Endometrial microvascular endothelial cells (primary cell): ENCODE results near the gene FSCN2. TPM values are rescaled to one million over a fixed set of nuclear protein-coding genes. Genes with fewer than 3 reads are reported as not detected.

Experiments used
- in situ Hi-C: cut with HindIII; loops from 2 replicates; pipeline ENCODE4 v1.10.0; 2017; ENCODE audit warnings: low sequenced_read_pairs, low pct_unique_long_range_greater_than_20kb; ENCODE audit errors: inconsistent ontology term
- total RNA-seq: library from RNA; depleted of rRNA; stranded (reverse); fragments of >200 nt; gene quantifications from one replicate; pipeline ENCODE4 v1.2.3, GENCODE V29; 2015; ENCODE audit errors: inconsistent ontology term

Gene FSCN2
- total RNA-seq, 1 donor from 2014 or later: not detected

- in situ Hi-C loops: no loop called here
These were observed 21.6 kb downstream of the FSCN2 start for GRCh38 chr17:81549826-81550225.

GRCh38 chr17:81550285-81550684 is 22.1 kb downstream of the FSCN2 start:
- in situ Hi-C loops: no loop called here

GRCh38 chr17:81550830-81551457 is 22.8 kb downstream of the FSCN2 start:
- in situ Hi-C loops: no loop called here

GRCh38 chr17:81551458-81552243 is 23.5 kb downstream of the FSCN2 start:
- in situ Hi-C loops: no loop called here

- in situ Hi-C loops: no loop called here
These were observed 24.3 kb downstream of the FSCN2 start, which contains the start of gene FAAP100 for GRCh38 chr17:81552244-81553017. TSS of gene FAAP100 (minus strand) at chr17:81552353. CDS start at chr17:81552330, 23 bp downstream.

- in situ Hi-C loops: no loop called here
These were observed 24.9 kb downstream of the FSCN2 start for GRCh38 chr17:81553018-81553615.

- in situ Hi-C loops: no loop called here
These were observed 25.5 kb downstream of the FSCN2 start for GRCh38 chr17:81553616-81554181.

GRCh38 chr17:81556175-81556691 is 28.1 kb downstream of the FSCN2 start:
- in situ Hi-C loops: no loop called here

- in situ Hi-C loops: no loop called here
These were observed 28.7 kb downstream of the FSCN2 start for GRCh38 chr17:81556863-81557262.

- in situ Hi-C loops: no loop called here
These were observed 29.3 kb downstream of the FSCN2 start for GRCh38 chr17:81557276-81558114.

- in situ Hi-C loops: no loop called here
These were observed 29.9 kb downstream of the FSCN2 start for GRCh38 chr17:81558115-81558468.

- in situ Hi-C loops: no loop called here
These were observed 31.0 kb downstream of the FSCN2 start for GRCh38 chr17:81558941-81559806.

GRCh38 chr17:81561494-81561885 is 33.3 kb downstream of the FSCN2 start:
- in situ Hi-C loops: no loop called here

- in situ Hi-C loops: no loop called here
These were observed 35.8 kb downstream of the FSCN2 start for GRCh38 chr17:81563861-81564586.

GRCh38 chr17:81564778-81565177 is 36.6 kb downstream of the FSCN2 start:
- in situ Hi-C loops: no loop called here

- in situ Hi-C loops: no loop called here
These were observed 37.1 kb downstream of the FSCN2 start for GRCh38 chr17:81565231-81565630.
